Thyroid gland (tissue), 4 donors: Measurements from ENCODE around the gene TCL1B. TPM values are rescaled to one million over a fixed set of nuclear protein-coding genes. Genes with fewer than 3 reads are reported as not detected.

ENCODE experiments used
- DNase-seq, 2 donors: peaks; one replicate each; pipeline ENCODE4 v3.0.0-alpha.2; 2019
- H3K27ac ChIP-seq, 3 donors: fragments of 200-600 bp; sonication (generic); 1 replicate in 2 of 3; 2 replicates in 1 of 3; pipeline ENCODE4 v1.5.1; 2016 to 2019; ENCODE audit warnings: mild to moderate bottlenecking in 1 of 3, moderate library complexity in 1 of 3
- H3K27me3 ChIP-seq: fragments of 200-600 bp; sonication (generic); one replicate; pipeline ENCODE4 v1.5.1; 2019
- H3K36me3 ChIP-seq, 2 donors: fragments of 200-600 bp; sonication (generic); one replicate each; pipeline ENCODE4 v1.5.1; 2016 to 2019
- H3K4me1 ChIP-seq, 2 donors: fragments of 200-600 bp; sonication (generic); one replicate each; pipeline ENCODE4 v1.5.1; 2017 to 2019
- H3K4me3 ChIP-seq, 3 donors: fragments of 200-600 bp; sonication (generic); replicated peaks in 1 of 3; 1 replicate in 2 of 3; 2 replicates in 1 of 3; pipeline ENCODE4 v1.5.1; 2016; ENCODE audit warnings: mild to moderate bottlenecking in 1 of 3
- H3K9me3 ChIP-seq: fragments of 200-600 bp; sonication (generic); one replicate; pipeline ENCODE4 v1.5.1; 2017
- CTCF ChIP-seq, 6 experiments: fragments of 200-600 bp in 3 of 6; fragments of 450-650 bp in 3 of 6; sonication (generic) in 3 of 6; IDR thresholded peaks; one replicate each; pipeline ENCODE4 v1.5.1; 2016 to 2019; ENCODE audit warnings: antibody characterized with exemption in 6 of 6, mild to moderate bottlenecking in 2 of 6, inconsistent platforms in 1 of 6, moderate library complexity in 1 of 6
- POLR2A ChIP-seq, 2 donors: fragments of 450-650 bp; IDR thresholded peaks; one replicate each; pipeline ENCODE4 v1.6.1; 2017; ENCODE audit warnings: antibody characterized with exemption in 2 of 2, mild to moderate bottlenecking in 2 of 2, moderate library complexity in 1 of 2
- WGBS, 2 donors: methylation state at CpG; one replicate each; pipeline ENCODE4 v1.1.5; 2017; 5-methylcytosine and 5-hydroxymethylcytosine counted together
- intact Hi-C: fragments of 100-400 bp; cut with DNase I; formaldehyde crosslinking; loops from one replicate; pipeline ENCODE4 v1.15.1; 2023
- total RNA-seq, 4 donors: library from RNA; depleted of rRNA; stranded (reverse); fragments of >200 nt; gene quantifications; one replicate each; pipeline ENCODE4 v1.2.3, GENCODE V29; 2016

Gene TCL1B
- total RNA-seq, 4 donors from 2014 or later = not detected

GRCh38 chr14:95651028-95651427, 35.2 kb upstream of the TCL1B start:
- H3K27ac ChIP-seq = no peak overlapping the region
- WGBS, 2 donors = 42 to 43% methylated on average over 7 of the region's 7 CpGs
- no peak for DNase-seq
- TF ChIP-seq CTCF (IDR thresholded peaks at IDR 0.05) (no peak), POLR2A (IDR thresholded peaks at IDR 0.05) (no peak)
- H3K27me3 ChIP-seq = no peaks in the 10 kb centered on the region
- no peaks in the 10 kb centered on the region for H3K9me3 ChIP-seq
- H3K4me1 ChIP-seq = no peaks in the 10 kb centered on the region
- intact Hi-C loops = no loop called here
- no peaks in the 10 kb centered on the region for H3K36me3 ChIP-seq
- H3K4me3 ChIP-seq = no peak overlapping the region

GRCh38 chr14:95651821-95652583, 34.2 kb upstream of the TCL1B start:
- Histone ChIP-seq H3K27me3 (no peaks in the 10 kb centered on the region), H3K27ac (no peak overlapping the region), H3K4me1 (no peaks in the 10 kb centered on the region), H3K9me3 (no peaks in the 10 kb centered on the region), H3K4me3 (no peak overlapping the region), H3K36me3 (no peaks in the 10 kb centered on the region)
- intact Hi-C loops = no loop called here
- TF ChIP-seq POLR2A (IDR thresholded peaks at IDR 0.05) (no peak), CTCF (IDR thresholded peaks at IDR 0.05) (no peak)
- WGBS, 2 donors = 57 to 59% methylated on average over 5 of the region's 5 CpGs
- DNase-seq = no peak

- WGBS, 2 donors = 76 to 79% methylated on average over 2 of the region's 2 CpGs
- Histone ChIP-seq H3K36me3 (no peaks in the 10 kb centered on the region), H3K27ac (no peak overlapping the region), H3K4me3 (no peak overlapping the region), H3K9me3 (no peaks in the 10 kb centered on the region), H3K4me1 (no peaks in the 10 kb centered on the region), H3K27me3 (no peaks in the 10 kb centered on the region)
- intact Hi-C loops = no loop called here
- DNase-seq = no peak
- TF ChIP-seq CTCF (IDR thresholded peaks at IDR 0.05) = no peak
- no peak for TF ChIP-seq POLR2A (IDR thresholded peaks at IDR 0.05)
Observed at GRCh38 chr14:95652690-95653089, 33.5 kb upstream of the TCL1B start.

- TF ChIP-seq CTCF (IDR thresholded peaks at IDR 0.05) (no peak), POLR2A (IDR thresholded peaks at IDR 0.05) (no peak)
- 58 to 66% methylated on average over 1 of the region's 1 CpG for WGBS, 2 donors
- no peak for DNase-seq
Observed at GRCh38 chr14:95655461-95655860, 30.8 kb upstream of the TCL1B start.

GRCh38 chr14:95656634-95657033, 29.6 kb upstream of the TCL1B start:
- H3K4me3 ChIP-seq = no peak overlapping the region
- H3K9me3 ChIP-seq = no peaks in the 10 kb centered on the region
- no peaks in the 10 kb centered on the region for H3K36me3 ChIP-seq
- no peak for DNase-seq
- intact Hi-C loops = no loop called here
- H3K27me3 ChIP-seq = no peaks in the 10 kb centered on the region
- 81 to 86% methylated on average over 5 of the region's 5 CpGs for WGBS, 2 donors
- H3K4me1 ChIP-seq = no peaks in the 10 kb centered on the region
- no peak overlapping the region for H3K27ac ChIP-seq
- TF ChIP-seq CTCF (IDR thresholded peaks at IDR 0.05) (no peak), POLR2A (IDR thresholded peaks at IDR 0.05) (no peak)

More at GRCh38 chr14:95655461-95655860, 30.8 kb upstream of the TCL1B start:
- H3K4me1 ChIP-seq = no peaks in the 10 kb centered on the region
- intact Hi-C loops = no loop called here
- no peak overlapping the region for H3K27ac ChIP-seq
- no peak overlapping the region for H3K4me3 ChIP-seq
- no peaks in the 10 kb centered on the region for H3K36me3 ChIP-seq
- no peaks in the 10 kb centered on the region for H3K27me3 ChIP-seq
- no peaks in the 10 kb centered on the region for H3K9me3 ChIP-seq
